ENCODE measurements around the gene ADGRB3. TPM values are rescaled to one million over a fixed set of nuclear protein-coding genes. Genes with fewer than 3 reads are reported as not detected.

The ADGRB3 gene
- total RNA-seq, 1 experiment from 2014 or later, result 0.11 TPM

DNA sequence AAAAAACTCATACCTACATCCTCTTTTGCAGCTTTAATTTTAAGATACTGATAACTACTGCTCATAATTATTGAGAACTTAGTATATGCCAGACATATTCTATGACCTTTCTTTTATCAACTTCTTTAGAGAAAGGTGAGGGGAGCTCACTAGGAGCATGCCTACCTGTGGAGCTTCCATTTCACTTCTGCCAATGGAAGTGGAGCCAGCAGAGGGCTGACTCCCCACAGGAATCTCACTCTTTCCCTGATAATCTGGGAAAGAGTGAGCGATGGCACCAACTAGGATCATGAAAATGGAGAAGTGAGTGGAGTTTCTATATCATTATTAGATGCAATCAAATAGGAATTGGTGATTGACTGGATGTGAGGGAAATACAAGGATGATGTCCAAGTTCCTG lies 676.8 kb downstream of the ADGRB3 start:
- Histone ChIP-seq H3F3A (ENCODE audit: low read length, unreplicated experiment) (no peaks in the 10 kb centered on the region), H3K79me2 (ENCODE audit: low read length) (no peaks in the 10 kb centered on the region), H3K9ac (ENCODE audit: low read length) (no peak overlapping the region), H2AFZ (ENCODE audit: low read length) (no peak overlapping the region), H4K20me1 (ENCODE audit: low read length) (no peaks in the 10 kb centered on the region), H3K36me3 (ENCODE audit: low read depth, low read length) (no peaks in the 10 kb centered on the region), H3K27ac (ENCODE audit: low read length) (no peak overlapping the region), H3K9me3 (ENCODE audit: low read length) (no peaks in the 10 kb centered on the region), H3K4me2 (ENCODE audit: low read length) (no peak overlapping the region), H3K4me3 (ENCODE audit: low read length) (no peak overlapping the region), H3K4me1 (ENCODE audit: insufficient read depth, low read length) (no peaks in the 10 kb centered on the region), H3K27me3 (ENCODE audit: low read length) (no peaks in the 10 kb centered on the region), H3K9me2 (replicated peaks; ENCODE audit: low read length) (no peaks in the 10 kb centered on the region)
- DNase-seq (no peak), ATAC-seq (no peak)
- BruUV-seq (replicated peaks), result no TSS peak
- CTCF ChIA-PET, result no interaction called here
- TF ChIP-seq EZH2phosphoT487 (IDR thresholded peaks at IDR 0.05; ENCODE audit: borderline replicate concordance, low read length), result no peak
- POLR2A ChIA-PET (ENCODE audit: unreplicated experiment), result no interaction called here
- intact Hi-C loops (cut with micrococcal nuclease), result no loop called here

GRCh38 chr6:69314001-69314400 lies 678.9 kb downstream of the ADGRB3 start:
- Histone ChIP-seq H3K9ac (ENCODE audit: low read length) (no peak overlapping the region), H3K27ac (ENCODE audit: low read length) (no peak overlapping the region), H3K9me3 (ENCODE audit: low read length) (no peaks in the 10 kb centered on the region), H3K36me3 (ENCODE audit: low read depth, low read length) (no peaks in the 10 kb centered on the region), H3K79me2 (ENCODE audit: low read length) (no peaks in the 10 kb centered on the region), H3F3A (ENCODE audit: low read length, unreplicated experiment) (no peaks in the 10 kb centered on the region), H3K4me2 (ENCODE audit: low read length) (no peak overlapping the region), H3K9me2 (replicated peaks; ENCODE audit: low read length) (no peaks in the 10 kb centered on the region), H3K4me1 (ENCODE audit: insufficient read depth, low read length) (no peaks in the 10 kb centered on the region), H3K4me3 (ENCODE audit: low read length) (no peak overlapping the region), H2AFZ (ENCODE audit: low read length) (no peak overlapping the region), H3K27me3 (ENCODE audit: low read length) (no peaks in the 10 kb centered on the region), H4K20me1 (ENCODE audit: low read length) (no peaks in the 10 kb centered on the region)
- intact Hi-C loops (cut with micrococcal nuclease), result no loop called here
- POLR2A ChIA-PET (ENCODE audit: unreplicated experiment), result no interaction called here
- TF ChIP-seq EZH2 (IDR thresholded peaks at IDR 0.05; ENCODE audit: low read length, unreplicated experiment) (no peak), CTCF (conservative IDR thresholded peaks at IDR 0.05; ENCODE audit: low read depth, low read length) (no peak), EZH2phosphoT487 (IDR thresholded peaks at IDR 0.05; ENCODE audit: borderline replicate concordance, low read length) (no peak)
- no peak for ATAC-seq
- CTCF ChIA-PET, result no interaction called here
- no peak for DNase-seq
- BruUV-seq (replicated peaks), result no TSS peak

DNA sequence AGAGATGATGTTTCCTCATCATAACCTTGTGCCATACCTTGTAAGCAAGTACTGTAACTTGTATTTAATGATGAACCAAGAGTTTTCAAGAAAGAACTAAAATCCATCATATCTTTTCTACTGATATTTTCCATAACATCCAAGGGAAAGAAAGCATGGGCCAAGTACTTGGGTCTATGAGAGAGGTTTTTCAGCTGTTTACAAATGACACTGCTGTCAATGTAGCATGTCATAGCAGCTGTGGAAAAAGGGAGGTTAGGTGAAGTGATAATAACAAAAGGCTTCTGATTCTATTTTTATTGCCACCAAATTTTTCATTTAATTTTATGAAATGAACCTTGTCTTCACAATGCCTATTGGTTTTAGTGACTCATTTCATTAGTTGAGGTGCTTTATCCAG lies 679.4 kb downstream of the ADGRB3 start:
- no TSS peak for BruUV-seq (replicated peaks)
- Histone ChIP-seq H3K27ac (ENCODE audit: low read length) (no peak overlapping the region), H2AFZ (ENCODE audit: low read length) (no peak overlapping the region), H3K9ac (ENCODE audit: low read length) (no peak overlapping the region), H3K9me3 (ENCODE audit: low read length) (no peaks in the 10 kb centered on the region), H3K27me3 (ENCODE audit: low read length) (no peaks in the 10 kb centered on the region), H3K4me1 (ENCODE audit: insufficient read depth, low read length) (no peaks in the 10 kb centered on the region), H3F3A (ENCODE audit: low read length, unreplicated experiment) (no peaks in the 10 kb centered on the region), H3K9me2 (replicated peaks; ENCODE audit: low read length) (no peaks in the 10 kb centered on the region), H3K4me2 (ENCODE audit: low read length) (no peak overlapping the region), H3K36me3 (ENCODE audit: low read depth, low read length) (no peaks in the 10 kb centered on the region), H4K20me1 (ENCODE audit: low read length) (no peaks in the 10 kb centered on the region), H3K79me2 (ENCODE audit: low read length) (no peaks in the 10 kb centered on the region), H3K4me3 (ENCODE audit: low read length) (no peak overlapping the region)
- ATAC-seq, result no peak
- TF ChIP-seq EZH2 (IDR thresholded peaks at IDR 0.05; ENCODE audit: low read length, unreplicated experiment) (no peak), CTCF (conservative IDR thresholded peaks at IDR 0.05; ENCODE audit: low read depth, low read length) (no peak)
- intact Hi-C loops (cut with micrococcal nuclease), result no loop called here
- no peak for DNase-seq
- CTCF ChIA-PET, result no interaction called here
- POLR2A ChIA-PET (ENCODE audit: unreplicated experiment), result no interaction called here
